H1 (cell line): ENCODE data around the gene KLHL29. TPM values are rescaled to one million over a fixed set of nuclear protein-coding genes. Genes with fewer than 3 reads are reported as not detected.

ENCODE experiments used
- CTCF ChIA-PET: fragments of 300-600 bp; sonication (Branson Sonifier 250); formaldehyde crosslinking; loops from one replicate; lab custom pipeline; 2021; ENCODE audit not compliant: partially characterized antibody; lab: Charles Lee
- POLR2A ChIA-PET: fragments of 300-600 bp; sonication (Branson Sonifier 250); formaldehyde crosslinking; loops from one replicate; lab custom pipeline; 2021; ENCODE audit warnings: inconsistent platforms; ENCODE audit not compliant: partially characterized antibody; lab: Charles Lee
- DNase-seq, 2 experiments: peaks; one replicate each; pipeline versions ENCODE4 v3.0.0 to v3.0.0-alpha.2; 2010 to 2022; ENCODE audit warnings: low spot score in 2 of 2, low read depth in 1 of 2, mixed read lengths in 1 of 2
- FAIRE-seq: peaks from 2 replicates; lab custom pipeline; 2011; peaks lifted over from hg19 to GRCh38; lab: Jason Lieb, UNC
- H2AFZ ChIP-seq: 2 replicates; pipeline ENCODE4 v1.8.1; 2012; ENCODE audit warnings: low read length, inconsistent platforms
- H2AK5ac ChIP-seq: 2 replicates; pipeline ENCODE4 v1.6.1; 2013; ENCODE audit warnings: low read depth, low read length
- H2BK120ac ChIP-seq: replicated peaks from 2 replicates; pipeline ENCODE3; 2013; ENCODE audit warnings: low read depth, low read length, inconsistent platforms
- H2BK12ac ChIP-seq: 2 replicates; pipeline ENCODE4 v1.6.1; 2013; ENCODE audit warnings: low read depth, low read length
- H2BK15ac ChIP-seq: 2 replicates; pipeline ENCODE4 v1.6.1; 2013; ENCODE audit warnings: low read length
- H2BK20ac ChIP-seq: 2 replicates; pipeline ENCODE4 v1.6.1; 2013; ENCODE audit warnings: low read length
- H2BK5ac ChIP-seq: 2 replicates; pipeline ENCODE4 v1.6.1; 2013; ENCODE audit warnings: low read depth, low read length
- H3K14ac ChIP-seq: 2 replicates; pipeline ENCODE4 v1.6.1; 2013; ENCODE audit warnings: inconsistent platforms; ENCODE audit not compliant: insufficient read length
- H3K18ac ChIP-seq: 2 replicates; pipeline ENCODE4 v1.6.1; 2013; ENCODE audit warnings: low read length; ENCODE audit errors: extremely low read depth
- H3K23ac ChIP-seq: 2 replicates; pipeline ENCODE4 v1.6.1; 2013; ENCODE audit warnings: inconsistent platforms; ENCODE audit not compliant: insufficient read length
- H3K23me2 ChIP-seq: 2 replicates; pipeline ENCODE4 v1.6.1; 2013; ENCODE audit warnings: low read depth, low read length
- H3K27ac ChIP-seq: 2 replicates; pipeline ENCODE4 v1.6.1; 2011; ENCODE audit warnings: low read depth, low read length, inconsistent platforms
- H3K27me3 ChIP-seq, 4 experiments: replicated peaks in 1 of 4; 1 replicate in 1 of 4; 2 replicates in 3 of 4; pipeline versions ENCODE4 v1.6.1 to v1.8.1; 2011 to 2013; ENCODE audit warnings: low read length in 3 of 4, mild to moderate bottlenecking in 3 of 4, inconsistent platforms in 2 of 4, mixed read lengths in 2 of 4, moderate library complexity in 1 of 4; ENCODE audit not compliant: control insufficient read depth in 3 of 4, insufficient read depth in 3 of 4; ENCODE audit errors: extremely low read depth in 1 of 4
- H3K36me3 ChIP-seq, 4 experiments: 2 replicates each; pipeline versions ENCODE4 v1.6.1 to v1.8.1; 2011 to 2013; ENCODE audit warnings: mild to moderate bottlenecking in 4 of 4, low read length in 3 of 4, moderate library complexity in 2 of 4, control low read depth in 1 of 4, inconsistent platforms in 1 of 4; ENCODE audit not compliant: insufficient read depth in 4 of 4, control insufficient read depth in 2 of 4
- H3K4ac ChIP-seq: replicated peaks from 2 replicates; pipeline ENCODE3; 2013; ENCODE audit warnings: low read length, low read depth, mixed read lengths, inconsistent platforms; ENCODE audit not compliant: insufficient read length
- H3K4me1 ChIP-seq, 4 experiments: replicated peaks in 1 of 4; 1 replicate in 1 of 4; 2 replicates in 3 of 4; pipeline versions ENCODE4 v1.6.1 to v1.8.1; 2011 to 2013; ENCODE audit warnings: low read length in 3 of 4, inconsistent platforms in 2 of 4, mixed read lengths in 1 of 4; ENCODE audit not compliant: insufficient read depth in 4 of 4, control insufficient read depth in 3 of 4
- H3K4me2 ChIP-seq, 2 experiments: 2 replicates each; pipeline versions ENCODE4 v1.6.1 to v1.8.1; 2011 to 2013; ENCODE audit warnings: low read depth in 2 of 2, low read length in 2 of 2, control low read depth in 1 of 2, inconsistent platforms in 1 of 2, mild to moderate bottlenecking in 1 of 2; ENCODE audit not compliant: insufficient read depth in 1 of 2
- H3K4me3 ChIP-seq, 4 experiments: fragments of 200-600, 300-600 bp in 1 of 4; sonication (generic), shearing (Covaris generic), sonication (Bioruptor Twin) in 1 of 4; 2 replicates each; pipeline versions ENCODE4 v1.5.1 to v1.8.1; 2011 to 2016; ENCODE audit warnings: low read length in 4 of 4, low read depth in 3 of 4, control low read depth in 2 of 4, inconsistent platforms in 2 of 4, mild to moderate bottlenecking in 2 of 4, mixed read lengths in 1 of 4, moderate library complexity in 1 of 4; ENCODE audit not compliant: insufficient read depth in 2 of 4; ENCODE audit errors: extremely low read depth in 1 of 4
- H3K56ac ChIP-seq: replicated peaks from 2 replicates; pipeline ENCODE3; 2013; ENCODE audit warnings: low read depth, mild to moderate bottlenecking, mixed read lengths, low read length, inconsistent platforms; ENCODE audit not compliant: insufficient read length
- H3K79me1 ChIP-seq: 2 replicates; pipeline ENCODE4 v1.6.1; 2013; ENCODE audit warnings: low read depth, low read length, control low read depth
- H3K79me2 ChIP-seq, 2 experiments: 2 replicates each; pipeline versions ENCODE4 v1.6.1 to v1.8.1; 2012 to 2013; ENCODE audit warnings: low read length in 2 of 2, mild to moderate bottlenecking in 2 of 2, inconsistent platforms in 1 of 2; ENCODE audit not compliant: insufficient read depth in 2 of 2, control insufficient read depth in 1 of 2
- H3K9ac ChIP-seq, 4 experiments: replicated peaks in 1 of 4; 1 replicate in 1 of 4; 2 replicates in 3 of 4; pipeline versions ENCODE4 v1.6.1 to v1.8.1; 2011 to 2013; ENCODE audit warnings: low read depth in 3 of 4, low read length in 3 of 4, control low read depth in 2 of 4, mild to moderate bottlenecking in 2 of 4, moderate library complexity in 2 of 4, inconsistent platforms in 1 of 4; ENCODE audit errors: extremely low read depth in 1 of 4
- H3K9me3 ChIP-seq, 2 experiments: 2 replicates each; pipeline versions ENCODE4 v1.6.1 to v1.8.1; 2012 to 2013; ENCODE audit warnings: mild to moderate bottlenecking in 2 of 2, moderate library complexity in 2 of 2, control low read depth in 1 of 2, inconsistent platforms in 1 of 2, low read depth in 1 of 2, low read length in 1 of 2, mixed read lengths in 1 of 2; ENCODE audit not compliant: insufficient read depth in 2 of 2
- H4K20me1 ChIP-seq, 2 experiments: replicated peaks in 1 of 2; 2 replicates each; pipeline versions ENCODE3 to v1.8.1; 2011 to 2013; ENCODE audit warnings: inconsistent platforms in 2 of 2, low read length in 2 of 2, mild to moderate bottlenecking in 1 of 2; ENCODE audit not compliant: insufficient read depth in 2 of 2, control insufficient read depth in 1 of 2
- H4K5ac ChIP-seq: 2 replicates; pipeline ENCODE4 v1.6.1; 2013; ENCODE audit warnings: low read length, low read depth, mixed read lengths, inconsistent platforms; ENCODE audit not compliant: insufficient read length
- H4K8ac ChIP-seq: 2 replicates; pipeline ENCODE4 v1.8.0; 2013; ENCODE audit warnings: mild to moderate bottlenecking, moderate library complexity, low read length, inconsistent platforms; ENCODE audit not compliant: insufficient read depth; ENCODE audit errors: extremely low read depth
- H4K91ac ChIP-seq: replicated peaks from 2 replicates; pipeline ENCODE3; 2013; ENCODE audit warnings: low read length, mixed read lengths, inconsistent platforms; ENCODE audit not compliant: insufficient read length
- CBX8 ChIP-seq: fragments of 300-800, 300-1000 bp; sonication (generic); IDR thresholded peaks from 2 replicates; pipeline ENCODE4 v1.7.1; 2016; ENCODE audit warnings: low read depth, low read length, borderline replicate concordance
- POU5F1 ChIP-seq: IDR thresholded peaks from 2 replicates; pipeline ENCODE4 v1.6.1; 2011; ENCODE audit warnings: low read depth, mild to moderate bottlenecking, low read length, moderate library complexity
- RAD21 ChIP-seq, 2 experiments: IDR thresholded peaks in 1 of 2; conservative IDR thresholded peaks in 1 of 2; 2 replicates each; pipeline ENCODE4 v1.6.1; 2011; ENCODE audit warnings: low read depth in 2 of 2, low read length in 2 of 2, improper control_type of control experiment in 1 of 2, inconsistent platforms in 1 of 2, mild to moderate bottlenecking in 1 of 2, moderate library complexity in 1 of 2
- WGBS, 2 experiments: shearing (Covaris generic) in 1 of 2; methylation state at CpG; one replicate each; pipeline versions ENCODE4 v1.1.6 to v1.1.7; 2013 to 2015; ENCODE audit warnings: low lambda C conversion rate in 2 of 2, mixed read lengths in 2 of 2, inconsistent platforms in 1 of 2, low coverage in 1 of 2, missing lambda C conversion rate in 1 of 2; ENCODE audit not compliant: insufficient replicate concordance in 2 of 2, insufficient coverage in 1 of 2, insufficient read length in 1 of 2; ENCODE audit errors: extremely low coverage in 1 of 2, missing lambda C conversion rate in 1 of 2; 5-methylcytosine and 5-hydroxymethylcytosine counted together
- polyA plus RNA-seq, 7 experiments: library from polyadenylated mRNA; depleted of rRNA in 3 of 7; stranded (reverse) in 5 of 7; unstranded in 2 of 7; fragments of >200 nt in 5 of 7; fragments of 200-250 nt in 2 of 7; gene quantifications; 1 replicate in 5 of 7; 2 replicates in 1 of 7; 4 replicates in 1 of 7; pipeline versions ENCODE4 v1.2.1 to v1.2.3, GENCODE V29; 2011 to 2013; ENCODE audit warnings: missing spikeins in 2 of 7, mixed read lengths in 2 of 7
- total RNA-seq: library from RNA; stranded (reverse); fragmentation: NEBNext Ultra II Directional; extraction: Animal tissue kit (Norgen Biotek cat#: 25700); gene quantifications from 2 replicates; pipeline ENCODE4 v1.2.1, GENCODE V29; 2021

Gene KLHL29
- total and polyA plus RNA-seq, 2 of the 8 experiments (the other 6 are each of a cell fraction or from before 2014, with no cell fraction given), result 1.1 to 4.7 TPM

GRCh38 chr2:23555944-23556343 lies 171.0 kb downstream of the KLHL29 start:
- no peak overlapping the region for H2BK20ac ChIP-seq
- H3K9me3 ChIP-seq, result no peaks in the 10 kb centered on the region
- no peak overlapping the region; the same call in 1 of the 2 replicates for H3K18ac ChIP-seq
- no peaks in the 10 kb centered on the region for H4K20me1 ChIP-seq
- no peak overlapping the region for H3K56ac ChIP-seq
- H2BK15ac ChIP-seq, result no peak overlapping the region
- no peak overlapping the region for H4K91ac ChIP-seq
- no peak overlapping the region for H3K9ac ChIP-seq
- no peak overlapping the region for H3K4me3 ChIP-seq
- FAIRE-seq (no peak), DNase-seq (no peak)
- H3K23ac ChIP-seq, result no peak overlapping the region
- POLR2A ChIA-PET, result no interaction called here
- no peak overlapping the region for H2BK12ac ChIP-seq
- H3K4me1 ChIP-seq, result no peaks in the 10 kb centered on the region
- H3K14ac ChIP-seq, result no peak overlapping the region
- H2BK5ac ChIP-seq, result no peak overlapping the region; the same call in 1 of the 2 replicates
- no peak overlapping the region for H2AK5ac ChIP-seq
- no peak overlapping the region for H3K4ac ChIP-seq
- H3K23me2 ChIP-seq, result no peaks in the 10 kb centered on the region
- no peak overlapping the region for H3K4me2 ChIP-seq
- H4K8ac ChIP-seq, result no peak overlapping the region; the same call in 1 of the 2 replicates
- H3K36me3 ChIP-seq, result no peaks in the 10 kb centered on the region
- no peak overlapping the region for H3K27ac ChIP-seq
- WGBS, 2 experiments, result 82% methylated on average over 10 of the region's 11 CpGs; no CpG with 5 or more reads in 1 of the 2 experiments
- H4K5ac ChIP-seq, result no peak overlapping the region
- no peaks in the 10 kb centered on the region for H3K79me2 ChIP-seq
- H2BK120ac ChIP-seq, result no peak overlapping the region
- H3K27me3 ChIP-seq, result no peaks in the 10 kb centered on the region; a peak in 1 of 7 replicates
- no peak for TF ChIP-seq CBX8
- peak in 1 of 2 experiments; percentile 12; a peak in 1 of 4 replicates for TF ChIP-seq RAD21 (IDR thresholded peaks at IDR 0.05 in 1 of 2, conservative IDR thresholded peaks at IDR 0.05 in 1 of 2; ENCODE audit: low read depth in 2 of 2, low read length in 2 of 2)
- no peak for TF ChIP-seq POU5F1
- H3K79me1 ChIP-seq, result no peaks in the 10 kb centered on the region; the same call in 1 of the 2 replicates
- no peak overlapping the region for H2AFZ ChIP-seq
- CTCF ChIA-PET, result interaction anchor here (0.8 to 2.1 kb wide), 10 partner anchors 8 to 225 kb away, joined by 3 to 7 read pairs (median 4); no protein-coding TSS in a partner anchor
